Measurements from ENCODE around the gene C5.

- TF ChIP-seq FOXM1 (IDR thresholded peaks at IDR 0.05; ENCODE audit: borderline replicate concordance): no peak
- TF ChIP-seq TARDBP (IDR thresholded peaks at IDR 0.05): no peak
- TF ChIP-seq ARNT (IDR thresholded peaks at IDR 0.05): no peak
- TF ChIP-seq ELF4 (IDR thresholded peaks at IDR 0.05): no peak
- TF ChIP-seq SP1 (IDR thresholded peaks at IDR 0.05): no peak
- TF ChIP-seq HDGF (IDR thresholded peaks at IDR 0.05; ENCODE audit: borderline replicate concordance): no peak
- TF ChIP-seq ZNF384 (IDR thresholded peaks at IDR 0.05): no peak
- no peak for TF ChIP-seq PKNOX1 (IDR thresholded peaks at IDR 0.05)
- TF ChIP-seq BHLHE40 (IDR thresholded peaks at IDR 0.05; ENCODE audit: borderline replicate concordance): no peak
- no peak for TF ChIP-seq FOXK2 (IDR thresholded peaks at IDR 0.05)
- TF ChIP-seq SUZ12 (IDR thresholded peaks at IDR 0.05): no peak
- no peak for TF ChIP-seq FOXA1 (IDR thresholded peaks at IDR 0.05)
Observed at GRCh38 chr9:120983259-120983837, 66.7 kb downstream of the C5 start.
